GM21381 (cell line): ENCODE results near the gene TFPI.
"Not testable (repeated sequence)": the region's sequence is repeated elsewhere in the genome, so short reads cannot be mapped to it uniquely, and the experiment has no call there.

Experiments used
- ATAC-seq: cut with Tn5 transposase; IDR thresholded peaks from one replicate; pipeline ENCODE4 v1.9.1; 2021; ENCODE audit warnings: mild to moderate bottlenecking, moderate library complexity; ENCODE audit not compliant: unreplicated experiment

Gene TFPI

DNA sequence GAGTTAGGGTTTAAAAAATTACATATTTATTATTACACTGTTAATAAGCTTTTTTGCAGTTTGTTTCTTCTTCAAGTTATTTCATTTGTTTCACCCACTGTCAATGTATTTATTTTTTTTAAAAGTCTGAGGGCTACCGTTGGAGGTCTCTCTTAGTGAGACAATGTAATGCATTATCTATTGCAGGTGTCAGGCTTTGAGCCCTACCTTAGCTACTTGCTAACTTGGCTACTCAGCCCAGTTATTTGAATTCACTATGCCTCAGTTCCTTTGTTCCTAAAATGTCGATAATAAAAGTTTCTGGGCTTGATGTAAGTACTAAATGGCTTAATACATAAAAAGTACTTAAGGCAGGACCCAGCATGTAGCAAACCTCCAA is 458 bp upstream of the TFPI start:
- ATAC-seq = no peak

DNA sequence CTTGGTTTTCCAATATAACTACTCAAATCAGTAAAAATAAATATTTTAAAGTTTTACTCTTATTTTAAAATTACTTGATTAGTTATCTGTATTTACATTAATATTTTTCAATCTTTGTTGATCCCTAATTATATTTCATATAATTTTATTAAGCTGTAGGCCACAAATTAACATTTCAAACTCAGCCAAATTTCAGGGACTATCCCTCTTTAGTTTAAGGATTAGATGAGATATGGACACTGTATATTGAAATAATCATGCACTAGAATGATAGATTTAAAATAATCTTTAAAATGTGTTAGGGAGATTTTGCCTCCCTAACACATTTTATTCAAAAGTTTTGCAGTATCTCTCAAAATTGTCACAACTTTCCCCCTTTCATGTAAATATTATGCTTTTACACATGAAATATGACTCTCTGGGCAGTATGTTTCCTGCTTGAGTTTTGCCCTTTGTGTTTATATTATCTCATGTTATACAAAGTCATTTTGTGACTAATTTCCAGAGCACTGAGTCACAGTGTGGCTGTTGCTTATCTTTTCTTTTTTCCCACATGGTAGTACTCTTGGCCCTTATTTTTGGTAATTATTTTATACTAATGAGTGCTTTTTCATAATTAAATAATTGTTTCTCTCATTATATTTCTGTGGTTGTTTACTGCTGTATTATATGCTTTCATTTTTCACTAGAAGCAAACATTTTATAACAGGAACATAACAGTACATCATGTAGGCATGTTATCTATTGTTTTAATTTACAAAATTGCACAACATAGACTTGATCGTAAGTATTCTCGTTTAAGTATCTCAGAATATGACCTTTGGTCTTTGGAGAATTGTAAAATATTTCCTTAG is 1.2 kb downstream of the TFPI start:
- no peak for ATAC-seq

DNA sequence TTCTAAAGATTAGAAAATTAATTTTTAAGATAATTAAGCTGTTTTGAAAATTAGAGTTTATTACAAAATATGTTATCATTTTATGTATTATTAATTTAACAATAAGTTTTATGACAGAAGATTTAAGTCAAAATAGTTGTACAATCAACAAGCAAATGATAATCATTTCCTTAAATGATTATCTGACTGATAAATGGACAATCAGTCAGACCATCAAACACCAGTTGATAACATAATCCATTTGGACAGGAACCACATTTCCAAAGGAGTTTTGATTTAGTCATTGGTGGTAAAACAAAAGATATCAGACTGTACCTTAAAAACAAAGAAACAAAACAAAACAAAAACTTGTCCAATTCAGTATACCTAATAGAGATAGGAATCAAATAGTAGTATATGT is 1.9 kb downstream of the TFPI start:
- no peak for ATAC-seq

GRCh38 chr2:187550857-187551256 is 3.4 kb downstream of the TFPI start:
- ATAC-seq = no peak

DNA sequence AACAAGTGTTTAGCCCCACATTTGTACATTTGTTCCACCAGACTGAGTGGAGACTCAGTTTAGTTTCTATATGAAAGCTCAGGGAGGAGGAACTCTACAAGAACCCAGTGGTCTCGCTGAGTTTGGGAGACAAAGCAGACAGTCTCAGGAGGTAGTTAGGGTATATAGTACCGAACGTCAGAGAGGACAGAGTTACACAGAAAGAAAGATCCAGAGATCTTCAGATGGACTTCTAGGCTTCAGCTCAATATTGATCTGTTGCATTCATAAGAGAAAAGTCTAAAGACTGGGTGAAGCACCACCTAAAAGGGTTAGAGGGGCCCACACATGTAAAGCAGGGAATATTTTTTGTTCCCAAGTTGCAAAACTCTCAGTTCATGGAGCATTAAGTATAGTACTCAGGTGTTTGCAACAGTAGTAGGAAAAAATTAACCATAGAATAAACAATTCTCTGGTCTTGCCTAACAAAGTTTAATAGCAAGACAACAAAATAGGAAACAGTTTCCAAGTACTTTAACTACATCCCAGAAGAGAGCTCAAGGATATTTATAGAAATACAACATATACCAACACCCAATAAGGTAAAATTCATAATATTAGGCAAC is 4.2 kb downstream of the TFPI start:
- no peak for ATAC-seq

- no peak for ATAC-seq
These were observed 5.0 kb downstream of the TFPI start for GRCh38 chr2:187549193-187549592.

- ATAC-seq = no peak
These were observed 5.6 kb downstream of the TFPI start for GRCh38 chr2:187548656-187549055.

GRCh38 chr2:187547353-187547979 is 6.8 kb downstream of the TFPI start:
- ATAC-seq = no peak

DNA sequence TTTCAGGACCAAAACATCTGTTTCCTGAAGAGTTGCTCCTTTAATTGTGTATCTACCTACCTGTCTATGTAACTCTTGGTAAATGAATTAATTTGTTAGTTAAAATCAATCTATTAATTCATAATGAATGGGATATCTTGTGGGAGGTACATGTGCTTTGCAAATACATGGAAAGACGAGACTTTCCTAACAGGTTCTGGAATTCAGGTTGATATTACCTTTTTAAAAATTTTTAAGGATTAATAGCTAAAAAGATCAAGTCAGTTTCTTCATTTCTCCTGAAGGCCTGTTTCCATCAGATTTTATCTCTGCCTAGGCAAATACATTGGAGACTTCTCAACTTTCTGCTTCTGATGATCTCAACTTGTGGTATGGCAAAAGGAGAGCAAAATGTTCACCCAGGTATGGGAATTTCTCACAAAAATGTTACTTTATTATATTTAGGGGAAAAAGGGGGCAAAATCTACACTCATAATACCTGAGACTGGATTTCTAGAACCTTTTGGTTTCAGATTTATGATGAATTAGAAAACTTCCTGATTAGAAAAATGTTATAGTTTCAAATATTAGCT is 7.4 kb downstream of the TFPI start:
- ATAC-seq = no peak

- ATAC-seq = no peak
These were observed 8.9 kb downstream of the TFPI start for GRCh38 chr2:187545238-187545751.

GRCh38 chr2:187544371-187545080 is 9.7 kb downstream of the TFPI start:
- ATAC-seq = no peak

GRCh38 chr2:187543488-187543887 is 10.7 kb downstream of the TFPI start:
- no peak for ATAC-seq

DNA sequence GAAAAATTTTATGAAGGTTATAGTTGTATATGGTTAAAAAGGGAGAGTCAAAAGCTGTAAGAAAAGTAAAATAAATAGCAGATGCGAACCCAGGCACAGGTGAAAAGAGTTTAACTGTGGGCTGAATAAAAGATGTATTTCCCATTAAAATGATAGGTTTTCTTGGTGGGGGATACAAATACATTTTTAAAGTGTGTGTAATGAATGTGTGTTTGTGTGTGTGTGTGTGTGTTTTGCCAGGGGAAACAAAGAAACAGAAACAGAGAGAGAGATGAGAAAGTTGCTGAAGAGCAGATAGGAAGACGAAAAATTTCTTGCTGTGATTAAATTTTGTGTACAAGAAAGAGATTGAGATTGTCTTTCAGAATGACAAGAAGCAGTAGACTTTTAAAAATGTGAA is 12.1 kb downstream of the TFPI start:
- ATAC-seq = no peak

- ATAC-seq = no peak
These were observed 12.8 kb downstream of the TFPI start for GRCh38 chr2:187541086-187542085.

- ATAC-seq = not testable (repeated sequence)
These were observed 16.0 kb downstream of the TFPI start for GRCh38 chr2:187538222-187538621.

DNA sequence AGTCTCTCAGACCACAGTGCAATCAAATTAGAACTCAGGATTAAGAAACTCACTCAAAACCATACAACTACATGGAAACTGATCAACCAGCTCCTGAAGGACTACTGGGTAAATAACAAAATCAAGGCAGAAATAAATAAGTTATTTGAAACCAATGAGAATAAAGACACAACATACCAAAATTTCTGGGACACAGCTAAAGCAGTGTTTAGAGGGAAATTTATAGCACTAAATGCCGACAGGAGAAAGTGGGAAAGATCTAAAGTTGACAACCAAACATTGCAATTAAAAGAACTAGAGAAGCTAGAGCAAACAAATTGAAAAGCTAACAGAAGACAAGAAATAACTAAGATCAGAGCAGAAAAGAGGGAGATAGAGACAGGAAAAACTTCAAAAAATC is 18.9 kb downstream of the TFPI start:
- not testable (repeated sequence) for ATAC-seq

DNA sequence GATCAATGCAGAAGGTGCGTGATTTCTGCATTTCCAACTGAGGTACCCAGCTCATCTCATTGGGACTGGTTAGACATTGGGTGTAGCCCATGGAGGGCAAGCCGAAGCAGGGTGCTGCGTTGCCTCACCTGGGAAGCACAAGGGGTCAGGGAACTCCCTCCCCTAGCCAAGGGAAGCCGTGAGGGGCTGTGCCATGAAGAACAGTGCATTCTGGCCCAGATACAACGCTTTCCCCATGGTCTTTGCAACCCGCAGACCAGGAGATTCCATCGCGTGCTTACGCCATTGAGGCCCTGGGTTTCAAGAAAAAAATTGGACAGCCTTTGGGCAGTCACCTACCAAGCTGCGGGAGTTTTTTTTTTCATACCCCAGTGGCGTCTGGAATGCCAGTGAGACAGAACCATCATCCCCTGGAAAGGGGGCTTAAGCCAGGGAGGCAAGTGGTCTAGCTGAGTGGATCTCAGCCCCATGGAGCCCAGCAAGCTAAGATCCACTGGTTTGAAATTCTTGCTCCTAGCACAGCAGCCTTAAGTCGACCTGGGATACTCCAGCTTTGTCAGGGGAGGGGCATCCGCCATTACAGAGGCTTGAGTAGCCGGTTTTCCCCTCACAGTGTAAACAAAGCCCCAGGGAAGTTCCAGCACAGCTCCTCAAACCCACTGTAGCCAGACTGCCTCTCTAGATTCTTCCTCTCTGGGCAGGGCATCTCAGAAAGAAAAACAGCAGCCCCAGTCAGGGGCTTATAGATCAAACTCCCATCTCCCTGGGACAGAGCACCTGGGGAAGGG is 21.7 kb downstream of the TFPI start:
- no peak for ATAC-seq

DNA sequence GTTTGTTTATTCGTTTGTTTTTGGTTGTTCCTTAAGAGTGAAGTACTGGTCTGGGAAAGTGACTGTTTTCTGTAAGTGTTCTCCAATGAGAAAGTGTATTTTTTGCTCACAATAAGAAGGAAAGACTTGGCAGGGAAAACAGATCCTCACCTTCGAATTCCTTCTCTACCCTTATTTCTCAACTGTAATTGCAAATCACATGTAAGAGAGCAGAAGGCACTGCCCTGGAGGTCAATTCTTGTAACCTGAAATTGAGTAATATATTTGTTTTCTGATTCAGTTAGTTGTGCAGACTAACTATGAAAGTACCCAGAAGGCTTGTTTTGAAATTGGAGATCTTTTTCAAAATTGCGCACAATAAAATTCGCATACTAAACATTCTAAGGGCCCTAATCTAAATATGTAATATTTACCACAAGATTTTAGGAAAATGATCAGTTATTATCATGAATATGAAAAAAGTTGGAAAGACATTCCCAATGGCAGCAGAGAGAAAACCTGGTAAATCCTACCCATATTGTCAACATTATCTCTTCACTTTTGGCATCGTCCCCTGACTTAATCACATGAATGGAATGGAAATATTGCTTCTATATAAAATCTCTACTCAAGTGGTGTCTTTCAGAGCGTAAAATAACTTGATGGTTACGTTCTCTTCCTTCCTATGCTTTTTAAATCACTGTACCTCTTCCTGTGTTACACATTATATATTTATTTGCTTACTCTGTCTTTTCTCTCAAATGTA is 24.1 kb downstream of the TFPI start:
- ATAC-seq = no peak
